Stimulated activated CD8-positive, alpha-beta memory T cell treated with anti-CD3 and anti-CD28 coated beads, Interleukin-4, amount 100 ng/mL, for 1 hour (primary cell): ENCODE measurements around the gene SMARCE1.
A peak's percentile ranks its signal among the peaks of the same experiment; 100 is the strongest.

Experiments used
- DNase-seq, 2 donors: peaks; one replicate each; pipeline ENCODE4 v3.0.0-alpha.2; 2020; ENCODE audit warnings: low read depth in 2 of 2, low spot score in 1 of 2

The SMARCE1 gene

DNA sequence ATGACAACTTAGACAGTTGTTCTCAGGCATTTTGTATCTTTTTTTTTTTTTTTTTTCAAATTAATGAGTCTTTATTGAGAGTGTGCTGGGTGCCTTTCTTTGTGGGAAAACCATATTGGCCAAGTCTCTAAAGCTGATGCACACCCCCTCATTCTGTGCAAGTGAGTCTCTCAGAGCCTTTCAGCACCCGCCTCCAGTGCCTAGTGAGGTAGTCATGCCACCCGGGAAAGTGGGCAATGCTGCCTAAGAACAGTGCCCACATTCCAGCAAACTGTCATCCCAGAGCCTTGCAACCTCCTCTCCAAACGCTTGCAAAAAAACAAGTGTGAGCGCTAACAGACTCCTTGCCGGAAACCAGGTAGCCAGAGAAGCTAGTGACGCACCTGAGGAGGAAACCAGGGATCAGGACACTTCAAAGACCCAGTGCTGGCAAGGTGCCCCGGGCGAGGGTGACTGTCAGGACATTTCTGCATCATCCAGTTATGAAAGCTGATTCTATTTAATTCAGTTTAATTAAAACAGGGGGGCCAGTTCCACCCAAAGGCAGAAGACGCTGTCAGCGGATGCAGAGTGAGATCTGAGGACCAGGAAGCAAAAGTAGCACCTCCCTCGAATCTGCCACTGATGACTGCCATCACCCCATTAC, 34.9 kb downstream of the SMARCE1 start:
- peak in 1 of 2 donors; percentile 46 for DNase-seq

DNA sequence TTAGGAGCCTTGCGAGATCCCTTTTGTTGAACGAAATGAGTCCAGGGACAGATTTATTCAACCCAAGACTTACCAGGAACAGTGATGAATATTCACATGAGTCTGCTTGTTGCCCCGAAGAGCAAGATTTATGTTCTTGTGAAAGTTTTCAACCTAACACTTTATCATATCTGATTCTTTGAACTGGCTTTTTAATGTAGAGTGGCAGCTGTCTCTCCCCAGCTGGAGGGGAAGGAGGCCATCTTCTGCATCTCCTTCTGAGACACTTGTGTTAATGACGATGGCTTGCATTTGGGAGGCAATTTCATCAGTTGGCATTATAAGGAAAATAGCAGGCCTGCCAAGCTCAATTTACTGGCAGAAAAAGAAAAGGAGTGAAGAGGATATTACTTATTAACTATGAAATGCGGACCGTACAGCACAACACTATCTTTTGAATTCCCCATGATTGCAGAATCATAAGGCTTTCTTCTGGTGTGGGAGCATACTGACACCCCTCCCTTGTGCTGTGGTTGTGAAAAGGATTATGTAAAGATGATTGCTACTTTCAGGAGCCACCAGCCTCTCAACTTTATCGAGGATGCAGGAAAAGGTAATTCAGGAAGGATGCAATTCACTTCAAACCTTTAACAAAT, 35.7 kb downstream of the SMARCE1 start:
- no peak for DNase-seq

DNA sequence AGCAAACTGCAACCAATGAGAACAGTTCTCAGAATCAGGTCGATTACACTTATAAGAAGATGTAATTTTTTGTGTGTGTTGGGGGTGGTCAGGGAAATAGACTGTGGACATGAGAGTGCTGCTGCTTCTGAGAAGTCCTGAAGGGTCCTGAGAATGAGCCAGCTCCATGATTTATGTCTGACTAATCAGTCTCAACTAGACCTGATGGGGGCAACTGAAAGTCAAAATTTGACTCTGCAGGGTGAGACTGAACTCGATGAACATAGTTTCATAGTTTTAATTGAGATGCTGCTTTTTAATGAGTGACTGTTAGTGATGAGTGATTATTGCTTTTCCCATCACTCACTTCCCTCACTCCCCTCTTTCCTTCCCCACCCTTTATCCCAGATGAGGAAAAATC, 37.3 kb downstream of the SMARCE1 start:
- no peak for DNase-seq

DNA sequence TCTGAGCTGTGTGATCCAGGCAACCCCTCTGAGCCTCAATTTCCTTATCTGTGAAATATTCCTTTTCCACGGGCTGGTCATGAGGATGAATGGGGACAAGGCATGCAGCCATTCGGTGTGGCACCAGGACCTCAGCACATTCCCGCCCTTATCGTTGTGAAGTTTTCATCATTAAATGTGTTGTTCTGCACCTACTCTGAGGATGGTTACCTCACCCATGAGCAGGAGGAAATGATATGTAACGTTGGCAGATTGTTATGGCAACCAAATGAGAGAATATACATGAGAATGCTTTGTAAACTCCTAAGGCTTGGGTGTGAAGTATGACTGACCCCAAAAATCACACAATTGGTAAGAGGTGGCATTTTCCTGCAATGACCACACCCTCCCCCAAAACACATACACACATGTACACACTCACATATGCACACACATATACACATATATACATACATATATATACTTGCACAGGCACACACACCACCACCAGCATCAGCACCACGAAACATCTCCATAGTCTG, 39.5 kb downstream of the SMARCE1 start:
- no peak for DNase-seq

DNA sequence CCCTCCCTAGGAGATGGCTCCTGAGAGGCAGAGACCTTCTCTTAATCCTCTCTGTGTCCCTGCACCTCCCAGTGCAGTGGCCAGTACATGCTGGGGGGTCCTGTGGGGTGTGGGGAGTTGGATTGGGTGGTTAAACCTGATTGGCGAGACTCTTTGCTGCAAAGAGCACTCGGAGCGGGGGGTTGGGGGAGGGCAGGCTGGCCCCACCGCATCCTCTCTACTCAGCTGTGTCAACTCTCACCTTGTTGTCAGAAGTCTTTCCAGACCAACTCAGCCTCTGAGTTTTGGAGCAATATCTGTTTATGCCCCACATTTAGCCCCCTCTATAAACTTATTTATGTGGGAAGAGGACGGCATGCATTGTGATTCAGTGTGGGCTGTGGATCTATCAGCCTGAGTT, 40.0 kb downstream of the SMARCE1 start:
- DNase-seq, result no peak

DNA sequence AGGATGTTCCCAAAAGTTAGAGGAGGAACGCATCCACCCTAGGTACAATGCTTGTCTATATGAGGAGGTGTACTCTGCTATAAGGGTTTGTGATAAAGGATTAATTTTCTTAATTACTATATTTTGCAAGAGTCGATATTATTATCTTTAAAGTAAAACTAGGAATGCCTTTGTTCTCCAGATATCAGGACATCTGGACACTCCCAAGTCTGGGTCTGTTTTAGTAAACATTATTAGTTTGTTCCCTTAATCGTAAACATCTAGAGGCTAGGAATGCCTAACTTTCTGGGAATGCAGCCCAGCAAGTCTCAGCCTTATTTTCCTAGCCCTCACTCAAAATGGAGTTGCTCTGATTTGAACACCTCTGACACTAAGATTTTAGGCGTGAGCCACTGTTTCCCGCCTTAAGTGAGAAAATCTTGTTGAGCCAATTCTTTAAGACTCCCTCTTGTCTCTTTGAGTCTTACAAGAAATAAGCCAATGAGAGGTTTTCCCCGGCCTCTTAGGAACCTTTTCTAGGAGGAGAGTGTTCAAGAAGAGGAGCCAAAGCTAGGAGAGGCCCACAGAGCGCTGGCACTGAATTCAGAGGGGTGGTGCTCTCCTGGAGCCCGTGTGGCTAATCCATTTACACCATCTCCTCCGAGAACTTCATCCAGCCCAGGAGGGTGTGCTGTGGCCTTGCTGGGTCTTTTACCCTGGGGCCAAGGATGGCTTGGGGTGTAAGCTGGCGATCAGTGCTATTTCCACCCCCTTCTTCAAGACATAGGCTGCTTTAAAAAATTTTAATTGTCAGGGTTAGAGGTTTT, 40.9 kb downstream of the SMARCE1 start:
- no peak for DNase-seq

DNA sequence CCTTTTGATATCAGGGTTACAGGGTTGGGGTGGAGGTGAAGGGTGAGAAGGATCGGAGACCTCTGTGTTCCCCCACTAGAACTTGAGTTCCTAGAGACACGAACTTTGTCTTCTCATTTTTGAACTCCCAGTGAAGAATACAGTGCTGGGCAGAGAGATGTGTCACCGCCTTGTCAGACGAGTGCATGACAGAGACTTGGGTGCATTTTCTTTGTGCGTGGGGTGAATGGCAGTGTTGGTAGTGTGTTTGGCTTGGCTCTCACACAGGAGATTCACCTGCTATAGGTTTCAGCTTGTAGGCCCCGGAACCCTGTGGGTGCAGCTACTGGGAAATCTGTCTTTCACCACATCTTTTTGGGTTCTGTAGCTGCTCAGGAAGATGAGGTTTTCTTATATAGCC, 42.3 kb downstream of the SMARCE1 start:
- peak in 1 of 2 donors; percentile 41 for DNase-seq

DNA sequence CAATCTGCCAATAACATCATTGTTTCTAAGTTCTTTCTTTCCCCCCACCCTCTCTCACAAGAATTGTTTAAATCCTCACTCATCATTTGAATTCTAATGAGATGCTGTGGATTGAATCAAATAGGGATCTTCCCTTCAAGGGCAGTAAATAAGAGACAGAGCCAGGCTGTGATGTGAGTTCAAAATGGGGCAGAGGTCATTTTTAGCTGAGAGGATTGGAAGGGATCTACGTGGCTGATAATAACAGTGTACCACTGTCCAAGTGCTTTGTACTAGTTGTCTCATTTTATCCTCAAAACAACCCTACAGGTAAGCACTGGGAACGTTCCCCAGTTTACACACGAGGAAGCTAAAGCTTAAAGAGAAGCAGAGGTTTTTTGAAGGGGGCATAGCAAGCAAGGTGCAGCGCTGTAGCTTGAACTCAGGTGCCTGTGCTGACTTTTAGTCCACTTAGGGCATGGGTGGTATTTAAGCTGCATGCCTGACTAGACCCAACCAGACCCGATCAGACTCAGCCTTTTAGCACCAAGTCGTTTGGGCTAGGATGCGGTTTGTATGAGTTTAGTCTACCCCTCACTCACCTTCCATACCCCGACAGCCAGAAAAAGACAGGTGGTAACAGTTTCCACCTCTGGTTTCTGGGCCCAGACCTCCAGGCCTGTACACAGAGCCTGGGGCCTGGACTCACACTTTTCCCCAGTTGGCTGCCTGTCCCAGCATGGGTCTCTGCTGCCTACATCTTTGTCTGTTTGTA, 43.1 kb downstream of the SMARCE1 start:
- no peak for DNase-seq

DNA sequence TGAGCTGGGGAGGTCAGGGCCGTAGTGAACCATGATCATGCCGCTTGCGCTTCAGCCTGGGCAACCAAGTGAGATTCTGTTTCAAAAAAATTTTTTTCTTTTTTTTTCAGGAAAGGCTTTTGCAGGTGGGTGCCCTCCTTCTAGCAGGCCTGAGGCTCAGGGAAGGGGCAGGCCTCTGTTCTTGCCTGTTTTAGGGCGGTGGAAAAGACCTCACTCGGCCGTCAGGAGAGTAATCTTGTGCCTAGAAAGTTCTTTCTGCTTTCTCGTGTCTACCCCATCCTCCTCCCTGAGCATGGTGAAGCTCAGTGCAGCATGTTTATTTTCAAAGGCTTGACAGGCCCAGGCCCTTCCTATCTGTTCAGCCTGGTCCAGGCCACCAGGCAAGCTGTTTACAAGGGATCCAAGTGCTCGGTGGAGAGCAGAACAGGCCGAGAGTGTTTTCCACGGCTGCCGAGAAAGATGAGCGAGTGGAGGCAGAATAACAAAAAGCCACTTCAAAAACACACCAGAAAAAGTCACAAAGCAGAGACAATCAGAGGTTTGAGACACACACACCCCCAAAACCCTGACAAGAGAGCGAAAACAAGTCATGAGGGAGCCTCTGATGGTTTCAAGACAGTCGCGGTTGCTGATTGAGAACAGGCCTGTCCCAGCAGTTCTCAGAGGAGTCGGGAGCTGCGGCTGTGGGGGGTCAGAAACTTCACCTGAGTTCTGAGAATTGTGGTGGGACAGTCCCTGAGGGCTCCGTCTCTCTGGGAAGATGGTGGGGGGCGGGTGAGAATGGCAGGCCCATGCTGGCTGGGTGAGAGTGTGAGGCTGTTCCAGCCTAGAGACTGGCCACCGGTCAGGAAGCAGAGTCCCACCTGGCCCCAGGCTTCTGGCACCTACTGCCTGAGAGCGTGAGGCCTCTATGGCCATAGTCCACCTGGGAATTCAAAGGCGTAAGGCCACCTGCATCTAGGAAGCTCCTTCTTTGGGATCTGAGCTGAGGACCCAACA, 44.9 kb downstream of the SMARCE1 start:
- DNase-seq, result peak in 1 of 2 donors; percentile 27

DNA sequence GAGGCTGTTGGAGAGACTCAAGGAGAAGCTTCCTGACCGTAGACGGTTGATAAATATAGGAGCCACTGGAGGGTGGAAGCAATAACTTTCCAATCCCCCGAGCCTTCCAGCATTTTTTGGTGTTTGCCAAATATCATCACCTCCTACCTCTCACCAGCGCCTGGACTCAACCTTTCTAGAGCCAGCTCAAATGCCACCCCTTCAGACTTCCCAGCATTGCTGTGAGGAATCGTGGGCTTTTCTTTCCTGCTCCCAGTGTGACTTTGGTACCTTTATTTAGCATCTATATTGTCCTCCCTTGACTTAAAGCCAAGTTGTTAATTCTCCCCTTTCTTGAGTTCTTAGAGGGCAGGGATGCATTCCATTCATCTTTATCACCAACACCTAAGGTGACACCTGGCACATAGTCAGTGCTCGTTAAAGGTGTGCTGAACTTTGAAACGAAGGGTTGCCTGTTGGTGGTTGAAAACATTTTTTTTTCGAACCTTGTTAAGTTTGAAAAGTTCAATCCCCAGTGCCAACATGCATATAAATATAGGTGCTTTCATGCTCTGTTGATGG, 47.1 kb downstream of the SMARCE1 start:
- no peak for DNase-seq

DNA sequence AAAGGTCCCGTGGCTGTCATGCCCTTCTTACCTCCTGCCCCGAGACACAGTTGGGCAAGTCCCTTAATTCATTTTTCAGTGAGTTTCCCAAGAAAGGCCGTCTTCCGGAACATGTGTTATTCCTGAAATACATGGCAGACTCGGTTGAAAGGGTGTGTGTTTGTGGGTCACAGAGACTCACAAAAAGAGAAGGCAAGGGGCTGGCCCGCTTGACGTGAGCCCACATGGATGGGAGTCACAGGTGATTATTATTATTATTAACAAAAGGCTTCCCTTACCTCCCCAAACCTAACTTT, 48.2 kb downstream of the SMARCE1 start:
- no peak for DNase-seq

DNA sequence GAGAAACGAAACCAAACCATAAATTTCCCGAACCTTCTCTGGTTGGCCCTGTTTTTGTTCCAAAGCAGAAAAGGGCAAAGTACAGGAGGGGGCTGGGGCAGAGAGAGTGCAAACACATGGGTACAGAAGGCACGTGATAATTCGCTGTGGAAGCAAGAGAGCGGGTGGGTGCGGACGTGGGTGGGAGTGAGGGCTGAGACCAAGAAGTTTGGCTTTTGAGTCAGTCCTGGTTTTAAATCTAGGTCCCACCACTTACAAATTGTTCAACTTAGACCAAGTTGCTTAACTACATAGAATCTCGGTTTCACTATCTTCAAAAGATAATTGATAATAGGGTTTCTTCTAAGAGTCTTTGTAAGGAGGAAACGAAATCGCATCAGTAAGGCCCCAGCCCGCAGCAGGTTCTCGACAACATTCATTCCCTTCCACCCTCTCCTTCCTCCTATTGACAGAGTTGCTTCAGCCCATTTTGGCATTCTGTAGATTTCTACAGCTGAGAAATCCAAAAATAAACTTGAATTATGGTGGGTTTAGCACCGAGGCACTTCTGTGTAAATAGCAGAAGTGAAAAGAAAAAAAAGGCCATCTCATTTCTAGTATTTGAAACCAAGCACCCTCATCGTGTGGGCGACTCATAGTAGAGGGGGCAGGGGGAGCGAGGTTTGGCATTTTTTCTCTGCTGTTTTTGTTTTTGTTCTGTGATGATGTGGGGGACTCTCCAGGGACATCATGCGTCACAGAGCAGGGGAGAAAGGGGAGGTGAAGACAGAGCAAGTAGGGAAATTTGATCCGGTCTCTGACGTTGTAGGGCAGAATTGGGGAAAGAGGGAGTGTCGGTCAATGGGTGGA, 48.8 kb downstream of the SMARCE1 start:
- peak in 1 of 2 donors; percentile 34 for DNase-seq

DNA sequence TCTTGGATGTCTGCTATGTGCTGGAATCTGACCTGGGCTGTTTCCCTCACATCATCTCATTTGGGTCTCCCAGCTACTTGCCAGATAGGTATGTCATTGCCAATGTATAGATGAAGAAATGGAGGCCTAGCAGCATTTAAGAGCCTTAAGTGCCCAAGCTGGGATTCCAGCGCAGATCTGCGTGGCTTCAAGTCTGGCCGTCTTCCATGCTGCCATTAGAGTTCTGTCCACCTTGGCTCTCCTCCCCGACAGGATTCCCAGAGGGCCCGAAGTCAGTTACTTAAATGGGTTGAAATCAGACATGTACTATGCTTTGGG, 49.4 kb downstream of the SMARCE1 start:
- DNase-seq, result no peak

DNA sequence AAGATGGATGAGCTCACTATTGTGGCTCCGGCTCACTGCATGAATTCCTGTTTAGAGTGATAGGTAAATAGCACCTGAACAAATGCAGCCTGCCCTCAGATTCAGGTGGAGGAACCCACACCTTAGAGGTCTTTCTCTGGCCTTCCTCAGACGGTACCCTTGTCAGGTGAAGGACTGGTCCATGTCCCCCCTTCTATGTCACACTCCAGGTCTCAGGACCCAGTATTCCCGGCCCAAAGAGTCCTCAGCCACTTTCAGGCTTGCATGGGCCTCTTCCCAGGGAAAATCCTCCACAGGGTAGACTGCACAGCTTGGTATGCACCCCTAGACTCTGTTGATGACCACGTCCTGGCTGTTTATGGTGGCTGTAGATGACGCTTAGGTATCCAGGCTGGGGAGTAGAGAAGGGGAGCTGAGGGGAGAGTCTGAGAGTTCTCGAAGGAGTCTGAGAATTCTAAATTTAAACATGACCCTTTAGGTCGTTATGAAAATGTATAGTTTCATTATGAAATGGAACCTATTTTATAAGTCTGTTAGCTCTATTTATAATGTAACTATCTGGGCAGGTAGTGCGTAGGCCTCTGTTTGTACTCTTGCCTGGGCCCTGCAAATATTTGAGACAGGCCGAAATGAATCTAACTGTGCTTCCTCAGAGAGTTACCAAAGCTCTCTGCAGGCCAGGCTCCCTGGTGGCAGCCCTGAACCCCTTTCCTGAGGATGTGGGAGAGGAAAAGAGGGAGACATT, 49.9 kb downstream of the SMARCE1 start:
- DNase-seq, result no peak

DNA sequence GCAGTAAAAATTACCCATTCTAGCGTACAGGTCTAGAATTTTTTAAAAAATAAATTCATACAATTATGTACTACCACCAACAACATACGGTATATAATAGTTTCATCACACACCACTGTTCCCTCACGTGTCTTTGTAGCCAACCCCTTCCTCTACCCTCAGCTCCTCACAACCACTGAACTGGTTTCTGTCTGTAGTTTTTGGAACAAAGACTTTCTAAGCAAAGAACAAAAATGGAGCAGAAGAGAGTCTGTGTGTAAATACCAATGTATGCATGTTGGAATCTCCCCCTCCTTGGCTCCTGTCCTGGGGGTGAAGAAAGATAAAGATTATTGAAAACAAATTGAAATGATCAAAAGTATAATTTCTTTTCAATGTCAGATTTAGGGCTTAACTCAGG, 50.5 kb downstream of the SMARCE1 start:
- DNase-seq, result no peak

DNA sequence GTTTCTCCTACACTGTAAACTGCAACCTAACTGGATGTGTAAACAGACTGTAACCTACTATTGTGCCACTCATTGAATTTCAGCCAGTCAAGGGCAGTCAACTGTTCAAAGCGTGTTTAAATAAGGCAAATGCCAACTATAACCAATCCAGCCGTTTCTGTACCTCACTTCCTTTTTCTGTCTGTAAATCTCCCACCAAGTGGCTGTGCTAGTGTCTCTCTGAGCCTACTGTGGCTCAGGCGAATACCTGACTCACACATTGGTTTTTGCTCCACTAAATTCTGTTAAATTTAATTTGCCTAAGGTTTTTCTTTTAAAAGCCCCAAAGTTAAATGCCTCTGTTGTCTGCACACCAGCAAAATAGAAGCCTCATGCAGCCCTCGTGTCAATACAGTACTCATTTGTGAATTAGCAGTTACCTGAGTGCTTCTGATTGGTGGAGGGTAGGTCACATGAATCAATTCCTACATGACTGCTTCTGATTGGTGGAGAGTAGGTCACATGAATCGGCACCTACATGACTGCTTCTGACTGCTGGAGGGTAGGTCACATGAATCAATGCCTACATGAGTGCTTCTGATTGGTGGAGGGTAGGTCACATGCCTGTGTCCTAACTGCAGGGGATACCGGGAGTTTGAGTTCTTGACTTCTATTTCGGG, 51.2 kb downstream of the SMARCE1 start:
- DNase-seq, result no peak

DNA sequence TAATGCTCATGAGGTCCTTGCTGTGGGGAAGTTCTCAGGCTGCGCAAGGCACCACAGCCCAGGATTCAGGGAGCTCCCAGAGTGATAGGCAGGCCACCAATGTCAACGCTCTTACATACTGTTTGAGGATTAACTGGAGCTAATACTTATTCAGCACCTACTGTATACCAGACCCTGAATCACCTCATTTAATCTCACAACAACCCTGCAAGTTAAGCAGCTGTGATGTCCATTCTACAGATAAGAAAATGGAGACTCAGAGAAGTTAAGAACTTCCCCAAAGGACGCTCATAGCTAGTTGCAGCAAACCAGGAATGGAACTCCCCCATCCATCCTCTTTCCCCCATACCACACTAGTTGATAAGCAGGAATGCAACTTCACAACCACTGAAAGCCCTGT, 56.9 kb downstream of the SMARCE1 start:
- DNase-seq, result no peak

DNA sequence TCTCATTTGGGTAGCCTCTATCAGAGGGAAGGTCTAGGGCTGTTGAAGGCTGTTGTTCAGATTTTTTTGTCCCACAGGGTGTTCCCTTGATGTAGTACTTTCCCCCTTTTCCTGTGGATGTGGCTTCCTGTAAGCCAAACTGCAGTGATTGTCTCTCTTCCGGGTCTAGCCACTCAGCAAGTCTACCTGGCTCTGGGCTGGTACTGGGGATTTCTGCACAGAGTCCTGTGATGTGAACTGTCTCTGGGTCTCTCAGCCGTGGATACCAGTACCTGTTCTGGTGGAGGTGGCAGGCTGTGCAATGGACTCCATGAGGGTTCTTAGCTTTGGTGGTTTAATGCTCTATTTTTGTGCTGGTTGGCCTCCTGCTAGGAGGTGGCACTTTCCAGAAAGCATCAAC, 59.1 kb downstream of the SMARCE1 start:
- DNase-seq, result no peak
